Effector memory CD8-positive, alpha-beta T cell (primary cell): Measurements from ENCODE around the gene FRYL.
"Not testable (repeated sequence)": the region's sequence is repeated elsewhere in the genome, so short reads cannot be mapped to it uniquely, and the experiment has no call there.

Source experiments
- ATAC-seq: fragments of 150-1000 bp; cut with Tn5 transposase; replicated peaks from 2 replicates; pipeline ENCODE4 v1.10.0; 2021; ENCODE audit warnings: mild to moderate bottlenecking, moderate library complexity
- DNase-seq, 3 experiments: peaks; one replicate each; pipeline ENCODE4 v3.0.0; 2021
- H3K27ac Mint-ChIP-seq, 2 donors: one replicate each; pipeline ENCODE4 v1.8.0; 2022; ENCODE audit warnings: mild to moderate bottlenecking in 2 of 2, mixed read lengths in 2 of 2, moderate library complexity in 2 of 2
- H3K27me3 Mint-ChIP-seq, 2 donors: one replicate each; pipeline ENCODE4 v1.8.0; 2022; ENCODE audit warnings: mixed read lengths in 2 of 2
- H3K36me3 Mint-ChIP-seq: one replicate; pipeline ENCODE4 v1.8.0; 2022; ENCODE audit warnings: mild to moderate bottlenecking, moderate library complexity, mixed read lengths; ENCODE audit not compliant: insufficient read depth
- H3K4me1 Mint-ChIP-seq, 2 donors: one replicate each; pipeline ENCODE4 v1.8.0; 2022; ENCODE audit warnings: low read depth in 2 of 2, mixed read lengths in 2 of 2
- H3K4me3 Mint-ChIP-seq, 2 donors: one replicate each; pipeline ENCODE4 v1.8.0; 2022; ENCODE audit warnings: mild to moderate bottlenecking in 2 of 2, mixed read lengths in 2 of 2, moderate library complexity in 2 of 2
- H3K9me3 Mint-ChIP-seq, 2 donors: one replicate each; pipeline ENCODE4 v1.8.0; 2022; ENCODE audit warnings: mixed read lengths in 2 of 2

The FRYL gene

DNA sequence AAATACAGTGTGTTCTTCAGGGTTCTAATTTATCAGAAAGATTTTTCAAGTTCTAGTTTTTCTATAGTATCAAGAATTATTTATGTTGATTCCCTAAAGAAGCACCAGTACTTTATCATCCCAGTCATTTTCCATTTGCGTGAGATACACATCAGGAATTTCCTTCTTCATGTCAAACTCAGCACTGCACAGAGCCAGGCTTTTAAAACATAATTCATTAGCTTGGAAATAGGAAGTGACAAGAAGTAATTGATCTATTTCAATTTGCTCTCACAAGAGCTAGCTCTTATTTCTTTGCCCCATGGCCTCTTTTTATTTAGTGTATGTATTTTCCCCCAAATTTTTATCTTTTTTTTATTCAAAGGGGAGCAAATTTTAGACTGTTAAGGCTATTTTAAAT, 309.9 kb downstream of the FRYL start:
- Mint-ChIP-seq H3K4me3 (no peak overlapping the region), H3K9me3 (no peaks in the 10 kb centered on the region), H3K4me1 (no peaks in the 10 kb centered on the region), H3K27me3 (peaks cover 0 to 28% of the 10 kb centered on the region in 2 donors), H3K36me3 (no peaks in the 10 kb centered on the region), H3K27ac (no peak overlapping the region)
- ATAC-seq (no peak), DNase-seq (no peak)

DNA sequence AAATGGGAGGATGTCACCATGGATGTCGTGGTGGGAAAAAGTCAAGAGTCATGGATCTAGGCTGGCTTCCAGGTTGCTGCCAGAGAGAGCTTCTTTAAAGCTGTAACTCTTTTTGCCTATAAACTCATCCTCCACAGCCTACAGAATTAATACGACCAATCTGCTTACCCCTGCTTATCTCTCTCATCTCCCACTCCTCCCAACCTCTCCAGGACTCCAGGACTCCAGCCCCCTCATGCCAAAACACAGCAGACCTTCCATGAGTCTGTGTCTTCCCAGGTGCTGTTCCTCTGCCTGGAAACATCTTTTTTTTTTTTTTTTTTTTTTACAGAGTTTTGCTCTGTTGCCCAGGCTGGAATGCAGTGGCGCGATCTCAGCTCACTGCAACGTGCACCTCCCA, 312.2 kb downstream of the FRYL start:
- ATAC-seq = no peak
- Mint-ChIP-seq H3K36me3 (no peaks in the 10 kb centered on the region), H3K27me3 (peaks cover 0 to 37% of the 10 kb centered on the region in 2 donors), H3K9me3 (no peaks in the 10 kb centered on the region), H3K27ac (no peak overlapping the region), H3K4me1 (no peaks in the 10 kb centered on the region), H3K4me3 (no peak overlapping the region)
- DNase-seq = no peak

DNA sequence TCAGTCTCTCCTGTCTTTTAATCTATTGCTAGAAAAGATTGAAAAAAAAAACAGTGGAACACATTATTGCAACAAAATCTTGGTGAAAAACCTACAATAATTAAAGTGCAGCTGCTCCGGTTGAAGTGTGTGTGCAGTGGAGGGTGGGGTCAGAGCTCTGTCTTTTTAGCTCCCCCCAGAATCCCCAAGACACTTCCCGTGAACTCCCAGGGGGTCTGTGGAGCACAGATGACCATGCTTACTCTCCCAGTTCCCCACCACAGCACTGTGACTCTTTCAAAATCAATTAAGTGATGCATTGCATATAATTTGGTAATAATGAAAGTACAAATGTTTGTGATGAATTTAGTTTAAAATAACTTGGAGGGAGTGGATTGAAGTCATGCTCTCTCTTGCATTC, 312.6 kb downstream of the FRYL start:
- ATAC-seq = no peak

DNA sequence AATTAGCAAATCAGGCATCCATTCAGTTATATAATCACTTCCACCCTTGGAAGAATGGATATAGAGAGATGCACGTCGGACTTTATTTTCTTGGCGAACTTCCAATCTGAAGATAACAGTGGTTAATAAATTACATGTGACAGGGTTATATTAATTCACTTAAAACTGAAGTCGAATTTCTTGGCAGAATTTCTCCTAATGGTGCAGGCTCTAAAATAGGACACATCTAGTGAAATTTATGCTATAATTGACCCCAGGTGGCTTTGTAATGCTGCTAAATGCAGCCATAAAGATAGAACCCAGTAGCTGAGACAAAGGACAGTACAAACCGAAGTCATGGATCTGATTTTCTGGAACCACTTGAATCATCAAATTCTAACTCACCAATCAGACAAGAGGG, 317.7 kb downstream of the FRYL start:
- H3K4me3 Mint-ChIP-seq = no peak overlapping the region
- no peak for DNase-seq

More for the DNA sequence above, 312.6 kb downstream of the FRYL start:
- no peak overlapping the region for H3K27ac Mint-ChIP-seq
- no peaks in the 10 kb centered on the region for H3K4me1 Mint-ChIP-seq
- DNase-seq = no peak
- H3K4me3 Mint-ChIP-seq = no peak overlapping the region
- no peaks in the 10 kb centered on the region for H3K36me3 Mint-ChIP-seq
- no peaks in the 10 kb centered on the region for H3K9me3 Mint-ChIP-seq
- peaks cover 0 to 37% of the 10 kb centered on the region in 2 donors for H3K27me3 Mint-ChIP-seq

DNA sequence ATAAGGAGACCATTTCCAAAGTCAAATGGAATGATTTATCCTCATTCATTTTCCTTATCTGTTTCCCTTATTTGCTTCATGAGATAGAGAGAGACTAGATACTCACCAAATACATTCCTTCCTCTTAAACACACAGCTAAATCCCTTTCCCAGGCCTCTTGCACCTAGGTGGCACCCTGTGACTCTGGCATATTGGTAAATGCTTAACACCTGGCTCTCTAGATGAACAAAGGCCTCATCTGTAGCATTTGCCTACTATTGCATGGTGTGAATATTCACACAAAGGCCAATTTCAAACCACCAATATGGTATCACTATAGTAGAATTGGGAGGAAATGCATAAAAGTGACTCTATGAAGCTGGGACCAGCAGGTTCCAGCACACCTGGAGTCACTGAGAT, 319.1 kb downstream of the FRYL start:
- ATAC-seq (no peak), DNase-seq (no peak)
- H3K27me3 Mint-ChIP-seq = peaks cover 1 to 17% of the 10 kb centered on the region in 2 donors
- H3K27ac Mint-ChIP-seq = no peak overlapping the region
- H3K4me1 Mint-ChIP-seq = no peaks in the 10 kb centered on the region
- H3K4me3 Mint-ChIP-seq = no peak overlapping the region
- H3K9me3 Mint-ChIP-seq = no peaks in the 10 kb centered on the region
- H3K36me3 Mint-ChIP-seq = no peaks in the 10 kb centered on the region

More for the DNA sequence above, 317.7 kb downstream of the FRYL start:
- ATAC-seq = no peak
- no peaks in the 10 kb centered on the region for H3K9me3 Mint-ChIP-seq
- no peaks in the 10 kb centered on the region for H3K4me1 Mint-ChIP-seq
- no peak overlapping the region for H3K27ac Mint-ChIP-seq
- peaks cover 0 to 17% of the 10 kb centered on the region in 2 donors for H3K27me3 Mint-ChIP-seq
- no peaks in the 10 kb centered on the region for H3K36me3 Mint-ChIP-seq

DNA sequence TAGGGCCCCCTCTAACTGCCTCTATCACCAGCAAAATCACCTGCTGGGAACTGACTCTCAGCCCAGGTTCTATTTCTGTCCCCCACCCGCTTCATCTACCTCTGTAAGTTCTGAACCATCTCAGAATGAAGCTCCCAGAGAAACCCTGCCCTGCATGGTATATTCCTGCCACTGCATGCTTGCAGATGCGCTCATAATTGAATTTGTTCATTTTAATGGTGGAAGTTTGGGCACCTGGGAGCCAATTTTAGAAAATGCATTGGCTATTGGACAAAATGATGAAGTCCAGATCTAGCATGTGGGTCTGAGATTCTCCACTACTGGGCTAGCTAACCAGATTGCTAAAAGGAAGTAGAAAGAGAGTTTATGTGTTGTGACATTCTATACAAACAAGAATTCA, 325.5 kb downstream of the FRYL start:
- Mint-ChIP-seq H3K27me3 (peaks cover 19 to 31% of the 10 kb centered on the region in 2 donors), H3K9me3 (no peaks in the 10 kb centered on the region), H3K4me1 (no peaks in the 10 kb centered on the region), H3K27ac (no peak overlapping the region), H3K4me3 (no peak overlapping the region), H3K36me3 (no peaks in the 10 kb centered on the region)
- DNase-seq (no peak), ATAC-seq (no peak)

DNA sequence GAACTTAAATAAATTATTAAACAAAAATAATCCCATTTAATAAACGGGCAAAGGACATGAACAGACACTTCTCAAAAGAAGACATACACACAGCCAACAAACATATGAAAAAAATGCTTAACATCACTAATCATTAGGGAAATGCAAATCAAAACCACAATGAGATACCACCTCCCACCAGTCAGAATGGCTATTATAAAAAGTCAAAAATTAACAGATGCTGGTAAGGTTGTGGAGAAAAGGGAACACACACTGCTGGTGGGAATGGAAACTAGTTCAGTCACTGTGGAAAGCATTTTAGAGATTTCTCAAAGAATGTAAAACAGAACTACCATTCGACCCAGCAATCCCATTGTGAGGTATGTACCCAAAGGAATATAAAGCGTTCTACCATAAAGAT, 328.4 kb downstream of the FRYL start:
- DNase-seq, H3K27ac Mint-ChIP-seq, H3K9me3 Mint-ChIP-seq, H3K4me3 Mint-ChIP-seq, H3K36me3 Mint-ChIP-seq, ATAC-seq, H3K4me1 Mint-ChIP-seq: not testable (repeated sequence)
- peaks cover 26 to 37% of the 10 kb centered on the region in 2 donors for H3K27me3 Mint-ChIP-seq

DNA sequence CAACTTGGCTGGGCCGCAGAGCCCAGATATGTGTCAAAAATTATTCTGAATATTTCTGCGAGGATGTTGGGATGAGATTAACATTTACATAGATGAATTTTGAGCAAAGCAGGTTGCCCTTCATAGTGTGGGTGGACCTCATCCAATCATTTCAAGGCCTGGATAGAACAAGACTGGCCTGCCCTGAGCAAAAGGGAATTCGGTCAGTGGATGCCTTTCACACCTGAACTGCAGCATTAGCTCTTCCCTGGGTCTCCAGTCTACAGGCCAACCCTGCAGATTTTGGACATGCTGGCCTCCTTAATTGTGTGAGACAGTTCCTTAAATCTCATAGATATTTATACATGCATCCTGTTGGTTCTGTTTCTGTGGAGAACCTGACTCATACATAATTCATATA, 329.3 kb downstream of the FRYL start:
- no peaks in the 10 kb centered on the region for H3K36me3 Mint-ChIP-seq
- DNase-seq (no peak), ATAC-seq (no peak)
- no peaks in the 10 kb centered on the region for H3K9me3 Mint-ChIP-seq
- H3K27me3 Mint-ChIP-seq = peaks cover 26 to 33% of the 10 kb centered on the region in 2 donors
- H3K4me3 Mint-ChIP-seq = no peak overlapping the region
- H3K27ac Mint-ChIP-seq = no peak overlapping the region
- H3K4me1 Mint-ChIP-seq = no peaks in the 10 kb centered on the region

DNA sequence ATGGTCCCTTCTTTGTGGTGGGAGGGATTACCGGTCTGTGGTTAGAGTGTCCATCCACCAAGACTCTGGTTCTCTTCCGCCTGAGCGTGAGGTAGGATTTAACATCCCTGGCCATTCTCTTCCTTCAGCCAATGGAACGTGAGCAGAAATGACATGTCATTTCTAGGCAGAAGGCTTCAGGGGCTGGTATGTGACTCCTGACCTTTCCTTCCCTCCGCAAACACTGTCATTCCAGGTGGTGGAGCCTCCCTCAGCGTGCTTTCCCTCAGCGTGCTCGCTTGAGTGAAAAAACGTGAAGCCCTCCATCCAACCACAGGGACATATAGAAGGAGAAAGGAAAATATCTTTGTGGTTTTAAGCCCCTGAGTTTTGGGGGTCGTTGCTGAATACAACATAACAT, 330.9 kb downstream of the FRYL start:
- Mint-ChIP-seq H3K9me3 (no peaks in the 10 kb centered on the region), H3K4me3 (no peak overlapping the region), H3K27ac (no peak overlapping the region), H3K36me3 (no peaks in the 10 kb centered on the region), H3K27me3 (peaks cover 20 to 24% of the 10 kb centered on the region in 2 donors), H3K4me1 (no peaks in the 10 kb centered on the region)
- ATAC-seq (no peak), DNase-seq (no peak)
